Measurements from ENCODE around the gene PLPPR3.

- TF ChIP-seq POLR2AphosphoS5 (IDR thresholded peaks at IDR 0.05; ENCODE audit: low read depth, low read length), result no peak
- no peak for TF ChIP-seq REST (IDR thresholded peaks at IDR 0.05; ENCODE audit: insufficient read depth in 1 of 2, low read depth in 2 of 2, low read length in 2 of 2)
Observed at GRCh38 chr19:853014-853585, 31.3 kb upstream of the PLPPR3 start.

Data from PFSK-1 (cell line).